GF-D8 (cell line): Measurements from ENCODE around the gene TCEANC.

Source experiments
- DNase-seq: peaks from one replicate; lab custom pipeline; 2025; lab: John Stamatoyannopoulos, UW

The TCEANC gene

DNA sequence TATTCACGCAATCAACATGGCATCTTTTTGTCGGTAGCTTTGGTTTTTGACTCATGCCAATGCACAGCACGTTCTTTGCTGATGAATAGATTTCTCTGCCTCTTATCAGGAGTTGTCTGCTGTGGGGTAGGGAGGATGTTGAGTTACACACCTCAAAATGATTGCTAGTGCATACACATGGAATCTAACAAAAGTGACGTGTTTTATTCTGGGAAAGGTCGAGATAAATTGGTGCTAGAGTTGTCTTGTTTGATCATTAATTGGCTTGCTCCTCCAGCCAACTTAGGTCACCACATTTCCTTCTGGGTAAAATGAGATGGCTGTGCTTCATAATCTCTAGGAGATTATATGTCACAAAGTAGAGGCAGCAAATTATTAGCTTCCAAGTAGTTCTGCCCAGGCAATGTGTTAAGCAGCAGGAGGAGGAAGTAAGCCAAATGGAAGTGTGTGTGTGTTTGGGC lies 39.9 kb downstream of the TCEANC start:
- DNase-seq, result no peak

DNA sequence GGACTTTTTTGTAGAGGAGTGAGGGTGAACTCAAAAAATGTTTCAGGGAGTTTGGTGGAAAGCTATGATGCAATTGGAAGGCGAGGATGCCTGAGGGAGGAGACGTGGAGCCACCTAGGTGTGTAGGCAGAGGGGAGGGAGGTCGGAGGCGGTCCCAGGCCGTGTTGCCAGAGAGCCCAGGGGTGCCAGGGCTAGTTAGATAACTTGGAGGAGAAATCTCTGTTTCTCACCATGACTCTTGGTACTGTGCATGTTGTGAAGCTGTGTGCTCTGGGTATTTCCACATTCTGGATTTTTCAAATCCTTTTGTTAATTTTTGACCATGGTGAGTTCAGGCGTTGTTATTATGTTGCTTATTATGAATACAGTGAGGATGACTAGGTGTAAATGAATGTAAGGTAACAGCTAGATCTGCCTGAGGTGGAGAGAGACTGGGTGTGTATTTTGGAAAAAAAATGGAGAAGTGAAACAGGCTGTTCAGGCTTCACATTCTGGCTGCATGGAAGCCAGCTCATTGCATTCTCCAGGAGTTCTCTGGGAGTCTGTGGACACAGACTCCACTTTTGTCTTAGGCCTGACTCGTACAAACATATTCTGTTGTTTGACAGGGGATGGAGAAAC lies 40.5 kb downstream of the TCEANC start:
- DNase-seq, result no peak

DNA sequence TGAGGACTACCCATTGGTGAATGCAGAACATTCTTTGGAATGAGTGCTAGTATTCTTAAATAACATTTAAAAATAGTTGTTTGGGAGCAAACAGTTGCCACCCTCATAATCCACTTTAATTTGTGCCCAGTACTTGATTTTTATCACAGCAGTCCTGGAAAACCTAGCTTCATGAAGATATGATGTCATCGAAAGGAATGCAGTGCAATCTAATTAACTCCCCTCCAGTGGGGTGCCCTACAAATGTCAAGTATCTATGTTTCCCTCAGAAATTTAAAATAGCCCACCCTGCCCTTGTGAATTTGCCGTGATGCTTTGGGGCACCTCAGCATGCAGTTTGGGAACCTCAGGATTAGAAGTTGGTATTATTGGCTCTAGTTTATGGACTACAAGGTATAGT lies 41.4 kb downstream of the TCEANC start:
- no peak for DNase-seq

DNA sequence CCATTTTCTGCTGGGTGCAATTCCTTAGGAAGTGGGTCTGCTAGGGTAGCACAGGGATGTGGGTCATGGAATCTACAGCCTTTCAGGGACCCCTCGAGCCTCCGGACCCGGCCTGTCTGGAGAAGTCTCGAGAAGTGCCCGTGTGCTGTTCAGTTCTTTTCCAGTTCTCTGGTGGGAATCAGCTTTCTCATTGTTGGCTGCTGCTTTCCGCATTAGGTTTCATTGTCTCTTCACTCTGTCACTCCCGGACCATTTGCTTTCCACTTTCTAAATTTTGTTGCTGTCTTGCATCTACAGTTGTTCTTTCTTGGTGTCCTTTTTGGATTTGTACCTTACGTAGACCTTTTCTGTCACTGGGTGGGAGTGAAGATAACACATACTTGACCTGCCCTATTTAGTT lies 42.0 kb downstream of the TCEANC start:
- DNase-seq, result no peak

DNA sequence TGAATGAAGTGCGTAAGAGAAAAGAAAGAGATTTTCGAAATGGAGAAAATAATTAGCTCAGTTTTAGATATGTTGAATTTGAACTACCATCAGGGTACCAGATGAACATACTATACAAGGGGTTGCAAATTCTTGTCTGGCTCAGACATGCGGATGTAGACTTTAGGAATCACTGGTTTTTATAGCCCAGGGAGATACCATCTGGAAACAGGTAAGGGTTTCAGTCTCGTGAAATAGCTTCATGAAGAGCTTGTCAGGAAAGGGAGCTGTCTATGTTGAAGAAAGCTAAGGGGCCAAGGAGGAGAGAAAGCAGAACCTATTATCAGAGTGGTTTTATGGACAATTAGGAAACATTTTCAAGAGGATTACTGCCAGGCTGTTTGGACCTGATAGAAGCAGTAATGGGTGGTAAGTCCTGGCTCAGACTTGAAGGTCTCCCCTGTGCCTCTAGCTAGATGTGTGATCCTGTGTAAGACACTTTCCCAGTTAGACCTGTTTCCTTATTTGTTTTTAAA lies 42.7 kb downstream of the TCEANC start:
- DNase-seq, result peak; percentile 53

DNA sequence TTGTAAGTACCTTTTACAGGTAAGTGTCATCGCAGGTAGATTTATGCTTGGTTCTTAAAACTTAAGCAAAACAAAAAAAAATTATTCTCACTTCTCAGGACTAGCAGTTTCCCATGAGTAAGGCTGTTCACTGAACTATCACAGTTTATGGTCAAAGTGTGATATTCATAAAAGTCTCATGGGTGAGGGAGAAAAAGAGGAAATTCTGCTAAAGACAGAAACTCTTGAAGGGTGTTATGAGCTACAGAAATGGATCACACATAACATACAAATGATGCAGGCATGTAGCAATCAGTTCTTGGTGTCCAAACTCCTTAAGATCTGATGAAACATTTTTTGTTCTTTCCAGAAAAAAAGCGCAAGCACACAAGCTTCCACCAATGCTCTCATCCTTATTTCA lies 44.5 kb downstream of the TCEANC start:
- no peak for DNase-seq

DNA sequence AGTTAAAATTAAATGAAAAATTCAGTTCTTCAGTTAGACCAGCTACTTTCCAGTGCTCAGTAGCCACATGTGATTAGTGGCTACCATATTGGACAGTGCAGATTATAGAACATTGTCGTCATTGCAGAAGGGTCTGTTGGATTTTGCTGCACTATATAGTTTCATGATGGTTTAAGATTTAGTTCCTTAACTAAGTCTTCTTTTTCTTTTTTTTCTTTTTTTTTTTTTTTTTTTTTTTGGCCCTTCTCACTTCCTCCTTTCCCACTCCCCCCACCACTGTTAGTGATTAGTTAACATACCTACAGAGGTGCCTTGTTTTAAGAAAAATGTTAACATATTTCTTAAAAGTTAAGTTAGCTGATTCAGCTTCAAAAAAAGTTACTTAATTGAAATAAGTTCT lies 45.0 kb downstream of the TCEANC start:
- DNase-seq, result no peak

DNA sequence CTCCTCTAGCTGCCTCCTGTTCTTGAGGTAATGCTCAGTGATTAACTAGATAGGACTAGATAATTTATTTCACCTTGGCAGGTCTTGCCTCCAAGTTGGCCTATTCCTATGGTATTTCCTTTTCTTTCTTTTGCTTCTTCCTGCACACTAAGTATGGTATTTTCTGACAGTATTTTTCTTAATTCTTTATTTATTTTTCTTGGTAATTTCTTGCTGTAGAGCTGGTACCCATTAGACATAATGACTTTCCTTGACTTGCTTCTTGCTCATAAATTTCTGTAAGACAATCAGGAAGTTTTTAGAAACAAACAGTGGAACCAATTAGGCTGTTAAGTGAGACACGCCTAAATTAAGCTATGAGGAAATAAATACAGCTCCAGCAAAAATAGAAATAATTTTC lies 45.5 kb downstream of the TCEANC start:
- no peak for DNase-seq

DNA sequence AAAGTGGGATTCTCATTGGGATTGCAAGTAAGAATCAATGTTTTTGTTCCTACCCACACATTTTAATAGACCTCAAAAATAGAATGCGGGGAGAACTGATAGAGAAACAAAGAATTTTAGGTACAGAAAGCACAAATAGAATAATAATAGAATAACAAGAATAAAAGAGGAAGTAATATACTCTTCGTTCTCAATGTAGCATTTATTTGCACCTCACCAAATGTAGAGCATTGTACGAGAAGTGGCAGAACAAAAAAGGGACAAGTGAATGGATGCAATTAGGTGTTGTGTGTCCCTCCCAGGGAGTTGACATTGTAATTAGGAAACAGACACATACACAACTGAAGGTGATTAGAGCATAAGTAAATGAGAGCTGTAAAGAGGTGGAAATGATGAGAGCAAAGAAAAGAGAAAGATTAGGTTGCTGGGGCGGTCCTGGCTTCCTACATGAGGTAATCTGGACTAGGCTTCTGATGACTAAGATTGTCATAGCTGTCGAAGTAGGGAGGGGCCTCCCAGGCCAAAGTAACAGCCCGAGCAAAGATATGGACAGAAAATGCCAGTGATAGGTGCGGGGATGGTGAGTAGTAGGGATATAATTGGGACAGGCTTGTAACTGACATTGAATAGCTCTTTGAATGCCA lies 46.4 kb downstream of the TCEANC start:
- no peak for DNase-seq

DNA sequence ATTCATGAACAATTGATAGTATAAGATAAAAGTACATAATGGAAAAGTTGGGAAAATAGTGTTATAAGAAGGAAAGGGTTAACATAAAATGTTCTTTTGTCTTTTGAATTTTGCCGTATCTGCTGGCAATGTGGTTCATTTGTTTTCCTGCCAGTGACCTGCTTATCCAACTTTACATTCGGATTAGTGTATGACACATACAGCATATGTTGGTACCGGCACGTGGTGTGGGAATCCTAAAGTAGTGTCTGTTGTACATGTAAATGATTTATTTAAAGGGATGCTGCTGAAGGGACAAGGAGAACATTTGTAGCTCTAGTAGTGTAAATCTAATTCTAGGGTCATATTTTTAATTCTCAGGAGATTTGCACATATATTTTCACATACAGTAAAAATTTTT lies 47.4 kb downstream of the TCEANC start:
- DNase-seq, result no peak

DNA sequence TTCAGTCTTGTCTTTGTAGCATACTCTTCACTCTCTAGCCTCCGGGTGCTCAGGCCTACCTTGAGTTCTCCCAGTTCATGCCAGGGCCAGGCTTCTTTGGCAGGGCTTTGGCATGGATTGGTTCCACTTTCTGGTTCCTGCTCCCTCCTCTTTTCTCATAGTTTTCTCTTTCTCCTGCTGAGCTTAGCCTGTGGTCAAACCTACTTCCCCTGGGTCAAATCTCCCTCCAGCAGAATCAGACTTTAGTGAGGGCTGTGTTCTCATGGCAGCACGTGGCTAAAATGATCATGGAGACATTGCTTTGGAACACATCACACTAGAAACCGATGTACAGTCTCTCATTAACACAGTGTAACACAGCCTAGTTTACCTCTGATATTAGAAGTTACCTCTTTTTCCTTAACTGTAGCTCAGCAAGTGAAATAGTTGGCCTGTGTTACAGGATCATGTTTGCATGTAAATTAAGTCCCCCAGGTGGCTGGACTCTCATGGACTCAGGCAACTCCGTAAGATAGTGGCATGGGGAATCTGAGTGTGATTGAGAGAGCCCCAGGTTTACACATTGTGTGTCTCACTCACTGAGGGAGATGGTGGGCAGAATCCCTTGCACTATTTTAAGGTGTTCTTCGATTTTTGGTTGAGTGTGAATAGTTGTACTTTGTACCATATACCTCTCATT lies 49.3 kb downstream of the TCEANC start:
- no peak for DNase-seq

DNA sequence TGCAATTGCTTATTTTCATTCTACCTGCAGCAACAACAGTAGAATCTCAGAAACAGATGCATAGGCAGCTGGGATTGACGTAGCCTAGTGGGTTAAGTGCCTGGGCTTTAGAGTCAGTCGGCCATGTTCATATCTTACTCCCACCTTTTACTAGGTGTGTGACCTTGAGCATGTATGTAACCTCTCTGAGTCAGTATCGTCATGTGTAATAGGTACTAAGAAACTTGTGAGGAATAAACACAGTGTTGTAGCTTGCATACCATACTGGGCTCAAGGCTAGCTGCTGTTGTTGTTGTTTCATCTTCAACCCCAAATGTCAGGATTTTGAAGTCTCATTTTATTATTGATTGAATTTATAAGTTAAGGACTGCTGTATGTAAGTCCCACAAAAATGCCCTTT lies 50.2 kb downstream of the TCEANC start:
- no peak for DNase-seq

DNA sequence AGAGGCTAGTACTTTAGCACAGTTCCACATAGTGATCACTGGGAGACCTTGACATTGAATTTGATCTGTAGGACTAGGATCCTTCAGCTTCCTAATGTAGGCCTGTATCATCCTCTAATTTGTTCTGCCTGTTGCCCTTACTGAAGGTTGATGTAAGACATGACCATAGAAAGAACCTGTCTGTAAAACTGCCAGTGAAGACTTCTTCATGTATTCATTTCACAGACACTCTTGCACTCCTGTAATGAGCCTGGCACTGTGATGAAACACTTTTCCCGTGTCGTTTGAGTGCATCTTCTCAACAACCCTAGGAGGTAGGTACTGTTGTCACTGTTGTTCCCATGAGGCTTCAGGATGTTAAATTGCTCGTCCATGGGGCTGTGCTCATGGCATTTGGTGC lies 50.6 kb downstream of the TCEANC start:
- DNase-seq, result no peak

DNA sequence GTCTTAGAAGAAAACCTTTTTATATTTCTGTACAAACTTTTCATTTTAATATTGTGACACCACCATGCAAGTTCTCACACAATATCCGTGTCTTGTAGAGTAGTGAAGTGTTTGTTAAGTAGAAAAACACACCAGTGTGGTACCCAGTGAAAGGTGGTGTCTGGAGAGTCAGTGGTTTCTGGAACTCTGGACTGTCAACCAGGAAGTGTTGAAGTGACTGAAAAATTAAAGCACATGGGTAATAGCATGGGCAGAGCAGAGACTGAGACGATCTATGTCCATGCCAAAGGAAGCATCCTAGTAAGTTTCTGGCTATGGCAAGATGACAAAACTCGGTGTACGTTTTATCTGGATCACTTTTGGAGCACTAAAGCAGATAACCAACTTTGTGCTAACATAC lies 58.2 kb downstream of the TCEANC start:
- no peak for DNase-seq
